Measurements from ENCODE around the gene ADAMTS14.

- TF ChIP-seq CTCF (conservative IDR thresholded peaks at IDR 0.05 in 1 of 2, IDR thresholded peaks at IDR 0.05 in 1 of 2; ENCODE audit: extremely low read depth in 1 of 2, insufficient read depth in 1 of 2, low read depth in 1 of 2, low read length in 2 of 2): no peak
- no peak for TF ChIP-seq EZH2 (IDR thresholded peaks at IDR 0.05; ENCODE audit: borderline replicate concordance, low read length)
Observed at GRCh38 chr10:70656489-70656888, 15.8 kb upstream of the ADAMTS14 start.

All from mammary epithelial cell (primary cell).